HG03442 (cell line): ENCODE results near the gene UNKL.

Source experiments
- ATAC-seq: cut with Tn5 transposase; IDR thresholded peaks from one replicate; pipeline ENCODE4 v1.9.1; 2021; ENCODE audit warnings: mild to moderate bottlenecking, moderate library complexity; ENCODE audit not compliant: unreplicated experiment

The UNKL gene

DNA sequence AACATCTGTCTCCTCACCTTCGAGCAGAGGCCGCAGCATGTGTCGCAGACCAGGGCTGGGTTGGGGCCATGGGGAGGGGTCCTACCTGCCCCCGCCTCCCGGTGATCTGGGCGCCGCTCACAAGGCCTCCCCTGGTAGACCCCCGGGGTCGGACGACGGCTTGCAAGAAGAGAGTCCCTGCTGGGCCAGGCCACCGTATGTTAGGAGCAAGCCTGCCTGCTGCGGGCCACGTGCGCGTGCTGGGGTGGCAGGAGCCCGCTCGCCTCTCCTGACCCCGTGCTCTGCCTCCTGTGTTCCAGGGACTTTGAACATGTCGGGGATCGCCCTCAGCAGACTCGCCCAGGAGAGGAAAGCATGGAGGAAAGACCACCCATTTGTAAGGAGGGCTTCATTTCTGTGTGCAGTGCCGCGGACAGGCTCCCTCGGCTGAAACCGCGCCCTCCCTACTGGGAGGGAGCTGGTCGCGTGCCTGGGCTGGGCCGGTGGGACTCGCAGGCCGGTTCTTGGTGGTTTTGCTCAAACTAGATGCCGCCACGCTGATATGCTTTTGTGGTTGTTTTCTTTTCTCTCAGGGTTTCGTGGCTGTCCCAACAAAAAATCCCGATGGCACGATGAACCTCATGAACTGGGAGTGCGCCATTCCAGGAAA, 100.7 kb downstream of the UNKL start:
- no peak for ATAC-seq
